Measurements from ENCODE around the gene ATP5MC3. TPM values are rescaled to one million over a fixed set of nuclear protein-coding genes. Genes with fewer than 3 reads are reported as not detected.

The ATP5MC3 gene
- total RNA-seq, 1 experiment from 2014 or later: 287 TPM

- no TSS peak for BruUV-seq (replicated peaks)
- CTCF ChIA-PET: no interaction called here
These were observed 383 bp upstream of the ATP5MC3 start for GRCh38 chr2:175181877-175182308.

GRCh38 chr2:175180701-175181103, 808 bp downstream of the ATP5MC3 start:
- ATAC-seq (peak; percentile 80), DNase-seq (ENCODE audit: low read depth, low spot score) (no peak)
- Histone ChIP-seq H3K36me3 (ENCODE audit: control insufficient read depth, insufficient read depth, low read length) (peaks cover 41% of the 10 kb centered on the region), H3K4me3 (ENCODE audit: low read depth in 2 of 2, low read length in 2 of 2) (peak overlapping the region; percentile 75 to 91), H3K4me1 (ENCODE audit: control insufficient read depth, insufficient read depth, low read length) (peaks cover 10% of the 10 kb centered on the region; the same call in 1 of the 2 replicates), H3K9me3 (ENCODE audit: control insufficient read depth, insufficient read depth, low read depth, low read length) (peaks cover 5% of the 10 kb centered on the region; the same call in 1 of the 2 replicates), H3K27ac (ENCODE audit: low read length) (peak overlapping the region; percentile 83), H3K27me3 (ENCODE audit: control insufficient read depth, insufficient read depth, low read length) (no peaks in the 10 kb centered on the region)
- POLR2A ChIA-PET: no interaction called here
- CTCF ChIA-PET: no interaction called here
- intact Hi-C loops (cut with micrococcal nuclease; ENCODE audit: unreplicated experiment) (no loop called here), in situ Hi-C loops (cut with HindIII; ENCODE audit: low pct_unique_long_range_greater_than_20kb, low sequenced_read_pairs) (no loop called here)
- no peak for TF ChIP-seq SIN3A (IDR thresholded peaks at IDR 0.05; ENCODE audit: borderline replicate concordance, insufficient read depth, low read depth, low read length)
- TF ChIP-seq REST (IDR thresholded peaks at IDR 0.05; ENCODE audit: insufficient read depth in 1 of 2, low read depth in 2 of 2, low read length in 1 of 2): no peak
- no peak for TF ChIP-seq TCF7L2 (IDR thresholded peaks at IDR 0.05; ENCODE audit: low read depth, low read length)
- no peak for TF ChIP-seq CTCF (IDR thresholded peaks at IDR 0.05)
- no peak for TF ChIP-seq POLR2AphosphoS5 (IDR thresholded peaks at IDR 0.05; ENCODE audit: low read depth, low read length)
- no TSS peak for BruUV-seq (replicated peaks)

More at GRCh38 chr2:175181877-175182308, 383 bp upstream of the ATP5MC3 start:
- no peak for TF ChIP-seq REST (IDR thresholded peaks at IDR 0.05; ENCODE audit: insufficient read depth in 1 of 2, low read depth in 2 of 2, low read length in 1 of 2)
- no peak for TF ChIP-seq CTCF (IDR thresholded peaks at IDR 0.05)
- TF ChIP-seq TCF7L2 (IDR thresholded peaks at IDR 0.05; ENCODE audit: low read depth, low read length): no peak
- TF ChIP-seq SIN3A (IDR thresholded peaks at IDR 0.05; ENCODE audit: borderline replicate concordance, insufficient read depth, low read depth, low read length): no peak
- TF ChIP-seq POLR2AphosphoS5 (IDR thresholded peaks at IDR 0.05; ENCODE audit: low read depth, low read length): no peak
- Histone ChIP-seq H3K9me3 (ENCODE audit: control insufficient read depth, insufficient read depth, low read depth, low read length) (peaks cover 5% of the 10 kb centered on the region; the same call in 1 of the 2 replicates), H3K27me3 (ENCODE audit: control insufficient read depth, insufficient read depth, low read length) (no peaks in the 10 kb centered on the region), H3K4me1 (ENCODE audit: control insufficient read depth, insufficient read depth, low read length) (peaks cover 5% of the 10 kb centered on the region; the same call in 1 of the 2 replicates), H3K36me3 (ENCODE audit: control insufficient read depth, insufficient read depth, low read length) (peaks cover 36% of the 10 kb centered on the region), H3K4me3 (ENCODE audit: low read depth in 2 of 2, low read length in 2 of 2) (peak overlapping the region; percentile 75 to 91), H3K27ac (ENCODE audit: low read length) (peak overlapping the region; percentile 83)
- ATAC-seq (no peak), DNase-seq (ENCODE audit: low read depth, low spot score) (no peak)
- POLR2A ChIA-PET: no interaction called here
- intact Hi-C loops (cut with micrococcal nuclease; ENCODE audit: unreplicated experiment): no loop called here
- in situ Hi-C loops (cut with HindIII; ENCODE audit: low pct_unique_long_range_greater_than_20kb, low sequenced_read_pairs): no loop called here
